Panc1 (cell line): ENCODE results near the gene HOXB2.

ENCODE experiments used
- POLR2AphosphoS5 ChIP-seq: IDR thresholded peaks from 2 replicates; pipeline ENCODE4 v1.6.1; 2012; ENCODE audit warnings: mild to moderate bottlenecking, low read depth, low read length, moderate library complexity
- SIN3A ChIP-seq: IDR thresholded peaks from 2 replicates; pipeline ENCODE4 v1.6.1; 2012; ENCODE audit warnings: low read depth, mild to moderate bottlenecking, low read length, moderate library complexity, borderline replicate concordance; ENCODE audit not compliant: insufficient read depth
- TF ChIP-seq, protein P1 (sequence below): fragments of 450-650 bp; IDR thresholded peaks from 2 replicates; pipeline ENCODE4 v1.5.1; 2017; ENCODE audit warnings: mild to moderate bottlenecking
- TF ChIP-seq, protein P2 (sequence below), 2 experiments: IDR thresholded peaks; 2 replicates each; pipeline ENCODE4 v1.6.1; 2011 to 2012; ENCODE audit warnings: low read depth in 2 of 2, control low read depth in 1 of 2, low read length in 1 of 2, mild to moderate bottlenecking in 1 of 2, moderate library complexity in 1 of 2; ENCODE audit not compliant: insufficient read depth in 1 of 2

DNA sequence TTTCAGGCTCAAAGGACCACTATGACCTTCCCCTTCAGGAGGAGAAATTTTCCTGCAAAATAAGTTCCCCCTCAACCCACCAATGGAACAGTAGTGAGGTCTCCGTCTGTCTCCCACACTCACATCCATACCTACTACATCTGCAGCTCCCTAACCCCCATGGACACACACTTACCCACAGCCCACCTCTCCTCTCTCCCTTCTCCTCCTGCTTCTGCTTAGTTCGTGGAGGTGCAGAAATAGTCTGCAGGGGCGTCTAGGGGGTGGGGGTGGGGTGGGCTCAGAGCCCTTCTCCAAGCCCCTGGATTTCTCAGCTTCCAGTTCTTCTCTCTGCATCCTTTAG is 24.3 kb upstream of the HOXB2 start:
- TF ChIP-seq, protein P1, sequence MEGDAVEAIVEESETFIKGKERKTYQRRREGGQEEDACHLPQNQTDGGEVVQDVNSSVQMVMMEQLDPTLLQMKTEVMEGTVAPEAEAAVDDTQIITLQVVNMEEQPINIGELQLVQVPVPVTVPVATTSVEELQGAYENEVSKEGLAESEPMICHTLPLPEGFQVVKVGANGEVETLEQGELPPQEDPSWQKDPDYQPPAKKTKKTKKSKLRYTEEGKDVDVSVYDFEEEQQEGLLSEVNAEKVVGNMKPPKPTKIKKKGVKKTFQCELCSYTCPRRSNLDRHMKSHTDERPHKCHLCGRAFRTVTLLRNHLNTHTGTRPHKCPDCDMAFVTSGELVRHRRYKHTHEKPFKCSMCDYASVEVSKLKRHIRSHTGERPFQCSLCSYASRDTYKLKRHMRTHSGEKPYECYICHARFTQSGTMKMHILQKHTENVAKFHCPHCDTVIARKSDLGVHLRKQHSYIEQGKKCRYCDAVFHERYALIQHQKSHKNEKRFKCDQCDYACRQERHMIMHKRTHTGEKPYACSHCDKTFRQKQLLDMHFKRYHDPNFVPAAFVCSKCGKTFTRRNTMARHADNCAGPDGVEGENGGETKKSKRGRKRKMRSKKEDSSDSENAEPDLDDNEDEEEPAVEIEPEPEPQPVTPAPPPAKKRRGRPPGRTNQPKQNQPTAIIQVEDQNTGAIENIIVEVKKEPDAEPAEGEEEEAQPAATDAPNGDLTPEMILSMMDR: no peak
- TF ChIP-seq POLR2AphosphoS5 (no peak), SIN3A (no peak)
- TF ChIP-seq, protein P2, sequence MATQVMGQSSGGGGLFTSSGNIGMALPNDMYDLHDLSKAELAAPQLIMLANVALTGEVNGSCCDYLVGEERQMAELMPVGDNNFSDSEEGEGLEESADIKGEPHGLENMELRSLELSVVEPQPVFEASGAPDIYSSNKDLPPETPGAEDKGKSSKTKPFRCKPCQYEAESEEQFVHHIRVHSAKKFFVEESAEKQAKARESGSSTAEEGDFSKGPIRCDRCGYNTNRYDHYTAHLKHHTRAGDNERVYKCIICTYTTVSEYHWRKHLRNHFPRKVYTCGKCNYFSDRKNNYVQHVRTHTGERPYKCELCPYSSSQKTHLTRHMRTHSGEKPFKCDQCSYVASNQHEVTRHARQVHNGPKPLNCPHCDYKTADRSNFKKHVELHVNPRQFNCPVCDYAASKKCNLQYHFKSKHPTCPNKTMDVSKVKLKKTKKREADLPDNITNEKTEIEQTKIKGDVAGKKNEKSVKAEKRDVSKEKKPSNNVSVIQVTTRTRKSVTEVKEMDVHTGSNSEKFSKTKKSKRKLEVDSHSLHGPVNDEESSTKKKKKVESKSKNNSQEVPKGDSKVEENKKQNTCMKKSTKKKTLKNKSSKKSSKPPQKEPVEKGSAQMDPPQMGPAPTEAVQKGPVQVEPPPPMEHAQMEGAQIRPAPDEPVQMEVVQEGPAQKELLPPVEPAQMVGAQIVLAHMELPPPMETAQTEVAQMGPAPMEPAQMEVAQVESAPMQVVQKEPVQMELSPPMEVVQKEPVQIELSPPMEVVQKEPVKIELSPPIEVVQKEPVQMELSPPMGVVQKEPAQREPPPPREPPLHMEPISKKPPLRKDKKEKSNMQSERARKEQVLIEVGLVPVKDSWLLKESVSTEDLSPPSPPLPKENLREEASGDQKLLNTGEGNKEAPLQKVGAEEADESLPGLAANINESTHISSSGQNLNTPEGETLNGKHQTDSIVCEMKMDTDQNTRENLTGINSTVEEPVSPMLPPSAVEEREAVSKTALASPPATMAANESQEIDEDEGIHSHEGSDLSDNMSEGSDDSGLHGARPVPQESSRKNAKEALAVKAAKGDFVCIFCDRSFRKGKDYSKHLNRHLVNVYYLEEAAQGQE (IDR thresholded peaks at IDR 0.05; ENCODE audit: insufficient read depth in 1 of 2, low read depth in 2 of 2, low read length in 1 of 2): no peak
